Mesangial cell (primary cell): Measurements from ENCODE around the gene ADAM8. TPM values are rescaled to one million over a fixed set of nuclear protein-coding genes. Genes with fewer than 3 reads are reported as not detected.

ENCODE experiments used
- total RNA-seq: library from RNA; depleted of rRNA; stranded (reverse); fragments of >200 nt; gene quantifications from 2 replicates; pipeline ENCODE4 v1.2.3, GENCODE V29; 2015

Gene ADAM8
- total RNA-seq: 0.81 and 1.9 TPM in 2 replicates

DNA sequence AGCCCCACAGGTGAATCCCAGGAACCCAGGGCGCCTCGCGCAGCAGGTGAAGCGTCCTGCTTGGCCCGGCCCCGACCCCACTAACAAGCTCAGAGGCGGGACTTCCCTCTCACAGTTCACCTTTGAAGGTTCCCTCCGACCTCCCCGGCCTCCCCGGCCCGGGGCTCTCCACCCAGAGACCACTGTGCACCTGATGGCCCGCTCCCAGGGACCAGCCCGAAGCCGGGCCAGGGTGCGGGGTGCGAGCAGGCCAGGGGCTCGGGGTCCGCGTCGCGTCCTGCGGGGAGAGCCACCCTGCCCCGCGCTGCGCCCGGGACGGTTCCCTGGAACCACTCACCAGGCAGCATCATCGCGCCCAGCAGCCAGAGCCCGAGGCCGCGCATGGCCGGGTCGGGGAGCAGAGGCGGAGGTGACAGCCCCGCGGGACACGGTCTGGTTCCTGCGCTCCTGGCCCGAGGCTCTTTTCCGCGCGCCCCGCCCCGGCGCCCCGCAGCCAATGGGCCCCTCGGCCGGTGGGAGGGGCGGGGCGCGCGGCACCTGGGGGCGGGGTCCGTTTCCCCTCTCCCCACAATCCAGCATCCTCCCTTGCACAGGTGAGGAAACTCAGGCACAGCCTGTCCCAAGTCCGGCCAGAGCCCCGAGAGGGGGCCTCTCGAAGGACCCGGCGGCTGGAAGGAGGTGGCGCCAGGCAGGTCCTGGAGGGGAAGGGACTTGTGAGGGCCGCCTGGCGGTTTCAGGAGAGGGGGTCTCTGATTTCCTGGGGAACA lies at the start of gene ADAM8:
ADAM8 (minus strand) TSS at position 434 of the 767 bp plus-strand sequence; CDS start at position 383, 51 bp downstream.

DNA sequence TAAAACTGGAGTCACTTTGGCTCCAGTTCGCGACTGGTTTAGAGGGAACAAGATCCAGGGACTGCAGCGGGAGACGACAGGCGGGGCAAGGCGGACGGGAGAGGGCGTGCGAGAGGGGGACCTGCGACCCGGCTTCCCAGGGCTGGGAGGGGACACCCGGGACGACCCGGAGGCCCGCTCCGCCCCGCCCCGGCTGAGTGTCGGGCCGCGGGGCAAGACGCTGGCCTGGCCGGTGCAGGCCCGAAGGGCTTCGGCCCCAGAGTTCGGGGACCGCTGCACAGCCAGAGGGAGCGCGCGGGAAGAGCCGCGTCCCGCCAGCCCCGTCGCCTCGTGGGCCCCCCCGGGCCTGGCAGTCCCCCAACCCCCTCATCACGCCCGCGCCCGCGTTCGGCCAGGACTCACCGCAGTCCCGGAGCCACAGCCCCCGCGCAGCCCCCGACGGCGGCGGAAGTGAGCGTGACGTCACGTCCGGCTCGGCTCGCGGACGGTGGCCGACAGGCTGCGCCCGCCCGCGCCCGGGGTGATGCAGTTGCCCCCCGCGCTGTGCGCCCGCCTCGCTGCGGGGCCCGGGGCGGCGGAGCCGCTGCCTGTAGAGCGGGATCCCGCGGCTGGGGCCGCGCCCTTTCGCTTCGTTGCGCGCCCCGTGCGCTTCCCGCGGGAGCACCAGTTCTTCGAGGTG lies 31.9 kb upstream of the ADAM8 start, which contains the start of the genes TUBGCP2 and ZNF511:
TUBGCP2 (minus strand) TSS at position 452 of the 679 bp plus-strand sequence. CDS start 5,931 bp downstream, outside the sequence.
ZNF511 (plus strand) TSS at position 494 of the 679 bp plus-strand sequence; CDS start at position 524, 30 bp downstream.

DNA sequence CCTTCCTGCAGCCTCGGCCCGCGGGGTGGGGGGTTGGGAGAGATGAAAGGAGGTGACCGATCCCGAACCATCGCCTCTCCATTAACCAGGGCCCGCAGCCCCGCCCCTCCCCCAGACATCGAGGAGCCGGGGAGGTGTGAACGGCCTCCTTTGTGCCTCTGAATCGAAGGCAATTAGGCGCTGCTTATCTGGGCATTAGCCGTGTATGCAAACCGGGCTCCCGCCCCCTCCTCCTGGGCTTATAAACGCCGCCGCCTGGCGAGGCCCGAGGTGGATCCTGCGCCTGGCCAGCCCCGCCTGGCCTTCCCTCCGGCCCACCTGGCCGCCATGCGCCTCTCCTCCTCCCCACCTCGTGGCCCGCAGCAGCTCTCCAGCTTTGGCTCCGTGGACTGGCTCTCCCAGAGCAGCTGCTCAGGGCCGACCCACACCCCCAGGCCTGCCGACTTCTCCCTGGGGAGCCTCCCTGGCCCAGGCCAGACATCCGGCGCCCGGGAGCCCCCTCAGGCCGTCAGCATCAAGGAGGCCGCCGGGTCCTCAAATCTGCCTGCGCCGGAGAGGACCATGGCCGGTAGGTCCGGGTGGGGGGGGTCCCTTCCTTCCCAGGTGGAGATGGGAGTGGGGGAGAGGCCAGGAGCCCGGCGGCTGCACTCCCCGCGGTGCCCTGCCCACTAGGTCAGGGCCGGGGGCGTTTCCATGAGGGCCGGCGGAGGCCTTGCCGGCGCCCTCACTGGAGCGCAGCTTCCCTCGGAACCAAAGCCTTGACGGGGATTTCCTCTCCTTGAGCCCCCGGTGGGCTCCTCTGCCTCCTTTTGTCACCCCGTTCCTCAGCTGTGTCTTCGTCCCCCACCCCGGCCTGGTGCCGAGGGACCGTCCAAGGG lies 38.8 kb downstream of the ADAM8 start, which contains the start of gene VENTX:
VENTX (plus strand) TSS at position 268 of the 878 bp plus-strand sequence; CDS start at position 328, 60 bp downstream.

GRCh38 chr10:133230044-133230361 lies 46.7 kb downstream of the ADAM8 start, which contains the start of gene UTF1:
TSS of gene UTF1 (plus strand) at chr10:133230217. CDS start at chr10:133230289, 72 bp downstream.

Other genes starting within 250 kb of the ADAM8 start
- gene ADGRA1, start 188.9 kb downstream of the ADAM8 start, total RNA-seq: not detected in 2 replicates
- 0.16 TPM in 1 of 2 replicates, not detected in the other for gene KNDC1, start 116.6 kb downstream of the ADAM8 start, total RNA-seq
- not detected in 2 replicates for gene UTF1, start 46.7 kb downstream of the ADAM8 start, total RNA-seq
- gene VENTX, start 39.0 kb downstream of the ADAM8 start, total RNA-seq: not detected in 2 replicates
- 64.0 and 67.5 TPM in 2 replicates for gene TUBGCP2, start 32.0 kb upstream of the ADAM8 start, total RNA-seq
- 31.4 and 63.9 TPM in 2 replicates for gene ZNF511, start 32.0 kb upstream of the ADAM8 start, total RNA-seq
- 1.9 TPM in 1 of 2 replicates, not detected in the other for gene CALY, start 60.0 kb upstream of the ADAM8 start, total RNA-seq
- gene PRAP1, start 70.5 kb upstream of the ADAM8 start, total RNA-seq: not detected in 2 replicates
- 34.9 and 46.0 TPM in 2 replicates for gene FUOM, start 81.2 kb upstream of the ADAM8 start, total RNA-seq
- 85.7 and 93.0 TPM in 2 replicates for gene ECHS1, start 96.5 kb upstream of the ADAM8 start, total RNA-seq
- gene PAOX, start 102.4 kb upstream of the ADAM8 start, total RNA-seq: 6.7 and 9.0 TPM in 2 replicates
- gene MTG1, start 117.3 kb upstream of the ADAM8 start, total RNA-seq: 38.7 and 50.0 TPM in 2 replicates
- gene SPRN, start 147.8 kb upstream of the ADAM8 start, total RNA-seq: 0.16 and 0.38 TPM in 2 replicates
- under 0.01 and 1.4 TPM in 2 replicates for gene SCART1, start 177.1 kb upstream of the ADAM8 start, total RNA-seq